ENCODE results near the gene EVA1C. TPM values are rescaled to one million over a fixed set of nuclear protein-coding genes. Genes with fewer than 3 reads are reported as not detected.

EVA1C gene
- total and polyA plus RNA-seq, 4 experiments from 2014 or later = 17.1 to 23.9 (median 17.2) TPM

DNA sequence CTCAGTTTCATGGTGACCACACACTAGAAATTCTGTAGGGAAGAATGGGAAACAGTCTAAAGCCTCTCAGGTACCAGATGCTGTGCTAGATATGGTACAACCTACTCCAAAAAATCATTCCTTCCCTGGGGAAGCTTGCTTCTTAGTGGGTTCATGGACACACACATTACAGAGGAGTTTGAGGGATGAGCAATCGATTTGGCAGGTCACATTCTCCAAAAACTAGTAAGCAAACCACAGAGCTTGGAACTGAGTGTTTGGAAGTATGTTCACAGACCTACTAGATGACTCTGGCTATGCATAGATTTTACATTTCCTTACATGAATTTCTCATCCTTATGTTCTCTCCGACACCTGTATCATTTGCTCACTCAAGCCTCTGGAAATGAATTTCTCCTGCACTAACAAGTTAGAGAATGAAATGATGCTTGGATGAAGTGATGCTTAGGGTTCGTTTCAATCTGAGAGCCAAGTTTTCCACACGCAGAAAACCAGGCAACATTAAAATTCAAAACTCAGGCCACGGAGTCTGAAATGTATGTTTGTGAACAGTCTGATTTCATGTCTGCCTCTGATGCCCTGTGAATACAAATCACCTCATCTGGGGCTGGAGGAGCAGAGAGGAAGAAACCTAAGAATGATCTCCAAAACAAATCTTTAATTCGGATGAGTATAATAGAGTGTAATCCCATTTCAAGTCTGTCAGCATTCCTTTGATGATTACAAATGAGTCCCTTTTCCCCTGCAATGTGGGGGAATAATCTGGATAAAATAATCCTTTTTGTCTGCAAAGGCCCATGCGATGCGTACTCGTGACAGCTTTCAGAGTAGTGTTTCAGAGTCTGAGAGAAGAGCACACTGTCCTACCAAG lies 11.0 kb downstream of the EVA1C start:
- ChIA-PET CTCF (ENCODE audit: partially characterized antibody) (interaction anchor here (1.8 kb wide), 1 partner anchor 178 kb away, joined by 4 read pairs; no protein-coding TSS in a partner anchor), POLR2A (ENCODE audit: partially characterized antibody) (interaction anchor here (0.6 kb wide), 1 partner anchor 33 kb away, joined by 3 read pairs; no protein-coding TSS in a partner anchor)
- intact Hi-C loops (cut with micrococcal nuclease) = no loop called here
- H3K4me1 Mint-ChIP-seq = peaks cover 0 to 7% (median 6%) of the 10 kb centered on the region in 4 donors
- DNase-seq = no peak
- no peak overlapping the region for H3K4me3 ChIP-seq (ENCODE audit: low read length in 2 of 2)
- no peaks in the 10 kb centered on the region for H3K27me3 ChIP-seq (ENCODE audit: insufficient read depth, low read length)
- no peaks in the 10 kb centered on the region for H3K9me3 ChIP-seq (ENCODE audit: control insufficient read depth in 1 of 2, low read length in 2 of 2)
- no peak overlapping the region for H3K4me3 Mint-ChIP-seq
- H3K27ac Mint-ChIP-seq = peak overlapping the region in 3 of 7 donors; percentile 27 to 77 (median 53)
- no peaks in the 10 kb centered on the region for H3K27me3 Mint-ChIP-seq
- peaks cover 10 to 16% of the 10 kb centered on the region in 2 donors for H3K36me3 Mint-ChIP-seq
- no peaks in the 10 kb centered on the region for H3K4me1 ChIP-seq (ENCODE audit: insufficient read depth, low read length)
- H3K36me3 ChIP-seq (ENCODE audit: insufficient read depth, low read length) = no peaks in the 10 kb centered on the region
- no peak overlapping the region for H3K27ac ChIP-seq (ENCODE audit: low read depth, low read length)
- H3K9me3 Mint-ChIP-seq = peaks cover 0 to 5% (median 0%) of the 10 kb centered on the region in 8 donors

DNA sequence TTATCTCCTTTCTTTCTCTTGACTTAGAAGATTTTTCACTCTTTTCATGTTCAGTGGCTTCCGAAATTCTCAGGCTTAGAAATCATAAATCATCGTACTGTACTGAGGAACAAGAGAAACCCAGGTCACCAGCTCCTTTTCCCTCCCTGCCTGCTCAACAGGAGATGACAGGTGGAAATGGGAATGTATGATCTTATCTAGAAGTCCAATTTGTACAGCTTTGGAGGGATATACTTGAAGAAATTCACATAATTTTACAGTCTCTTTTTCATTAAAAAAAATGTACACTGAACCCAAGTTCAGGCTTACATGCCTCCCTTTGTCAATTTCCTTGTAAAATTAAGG lies 11.7 kb downstream of the EVA1C start:
- CTCF ChIA-PET (ENCODE audit: partially characterized antibody) = interaction anchor here (1.8 kb wide), 1 partner anchor 177 kb away, joined by 4 read pairs; no protein-coding TSS in a partner anchor
- Mint-ChIP-seq H3K27me3 (no peaks in the 10 kb centered on the region), H3K4me3 (no peak overlapping the region)

DNA sequence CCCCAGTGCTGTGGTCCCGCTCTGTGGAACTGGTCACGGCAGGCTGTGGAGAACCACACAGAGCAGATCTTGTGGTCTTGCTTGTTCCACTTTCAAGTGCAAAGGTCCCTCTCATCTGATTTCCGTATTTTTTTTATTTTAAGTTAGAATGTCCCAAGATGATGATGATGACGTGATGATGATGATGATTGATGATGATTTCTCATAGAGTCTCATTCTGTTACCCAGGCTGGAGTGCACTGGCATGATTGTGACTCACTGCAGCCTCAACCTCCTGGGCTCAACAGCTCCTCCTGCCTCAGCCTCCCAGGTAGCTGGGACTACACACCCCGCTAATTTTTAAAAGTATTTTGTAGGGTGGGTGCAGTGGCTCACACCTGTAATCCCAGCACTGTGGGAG lies 12.2 kb downstream of the EVA1C start:
- H3K4me3 Mint-ChIP-seq = no peak overlapping the region
- H3K27ac ChIP-seq (ENCODE audit: low read depth, low read length) = no peak overlapping the region
- no peaks in the 10 kb centered on the region for H3K4me1 ChIP-seq (ENCODE audit: insufficient read depth, low read length)
- H3K27me3 ChIP-seq (ENCODE audit: insufficient read depth, low read length) = no peaks in the 10 kb centered on the region
- ChIA-PET POLR2A (ENCODE audit: partially characterized antibody) (no interaction called here), CTCF (ENCODE audit: partially characterized antibody) (interaction anchor here (1.8 kb wide), 1 partner anchor 176 kb away, joined by 4 read pairs; no protein-coding TSS in a partner anchor)
- H3K4me3 ChIP-seq (ENCODE audit: low read length in 2 of 2) = no peak overlapping the region
- H3K27me3 Mint-ChIP-seq = no peaks in the 10 kb centered on the region
- intact Hi-C loops (cut with micrococcal nuclease) = no loop called here
- peak overlapping the region in 1 of 7 donors; percentile 27 for H3K27ac Mint-ChIP-seq
- no peaks in the 10 kb centered on the region for H3K9me3 ChIP-seq (ENCODE audit: control insufficient read depth in 1 of 2, low read length in 2 of 2)
- no peaks in the 10 kb centered on the region for H3K36me3 ChIP-seq (ENCODE audit: insufficient read depth, low read length)
- H3K4me1 Mint-ChIP-seq = peaks cover 0 to 7% (median 6%) of the 10 kb centered on the region in 4 donors
- no peak for DNase-seq
- H3K36me3 Mint-ChIP-seq = peaks cover 10 to 17% of the 10 kb centered on the region in 2 donors
- peaks cover 0 to 5% (median 0%) of the 10 kb centered on the region in 8 donors for H3K9me3 Mint-ChIP-seq

More for the DNA sequence above, 11.7 kb downstream of the EVA1C start:
- peaks cover 0 to 5% (median 0%) of the 10 kb centered on the region in 8 donors for H3K9me3 Mint-ChIP-seq
- Histone ChIP-seq H3K9me3 (ENCODE audit: control insufficient read depth in 1 of 2, low read length in 2 of 2) (no peaks in the 10 kb centered on the region), H3K36me3 (ENCODE audit: insufficient read depth, low read length) (no peaks in the 10 kb centered on the region), H3K4me3 (ENCODE audit: low read length in 2 of 2) (no peak overlapping the region), H3K4me1 (ENCODE audit: insufficient read depth, low read length) (no peaks in the 10 kb centered on the region), H3K27ac (ENCODE audit: low read depth, low read length) (no peak overlapping the region), H3K27me3 (ENCODE audit: insufficient read depth, low read length) (no peaks in the 10 kb centered on the region)
- peak overlapping the region in 1 of 7 donors; percentile 27 for H3K27ac Mint-ChIP-seq
- peaks cover 10 to 17% of the 10 kb centered on the region in 2 donors for H3K36me3 Mint-ChIP-seq
- no peak for DNase-seq
- POLR2A ChIA-PET (ENCODE audit: partially characterized antibody) = interaction anchor here (0.6 kb wide), 1 partner anchor 33 kb away, joined by 3 read pairs; no protein-coding TSS in a partner anchor
- intact Hi-C loops (cut with micrococcal nuclease) = no loop called here
- peaks cover 0 to 7% (median 6%) of the 10 kb centered on the region in 4 donors for H3K4me1 Mint-ChIP-seq

DNA sequence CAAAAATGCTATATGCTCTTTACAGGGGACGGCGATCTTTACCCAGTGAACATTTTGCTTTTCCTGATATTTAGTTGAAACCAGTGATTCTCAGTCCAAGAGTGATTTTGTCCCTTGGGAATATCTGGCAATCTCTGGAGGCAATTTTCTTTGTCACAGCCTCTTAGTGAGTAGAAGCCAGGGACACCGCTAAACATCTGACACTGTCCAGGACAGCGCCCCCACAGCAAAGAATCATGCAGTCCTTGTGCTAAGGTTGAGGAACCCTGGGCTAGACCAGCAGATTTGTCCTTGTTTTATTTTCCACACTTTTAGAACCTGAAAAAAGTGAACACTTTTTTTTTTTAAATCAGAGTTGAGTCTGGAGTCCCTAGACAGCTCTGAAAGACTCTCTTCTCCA lies 13.1 kb downstream of the EVA1C start:
- DNase-seq = no peak
- H3K4me1 Mint-ChIP-seq = peaks cover 0 to 7% (median 6%) of the 10 kb centered on the region in 4 donors
- Histone ChIP-seq H3K9me3 (ENCODE audit: control insufficient read depth in 1 of 2, low read length in 2 of 2) (no peaks in the 10 kb centered on the region), H3K27ac (ENCODE audit: low read depth, low read length) (no peak overlapping the region), H3K36me3 (ENCODE audit: insufficient read depth, low read length) (no peaks in the 10 kb centered on the region), H3K4me1 (ENCODE audit: insufficient read depth, low read length) (no peaks in the 10 kb centered on the region), H3K4me3 (ENCODE audit: low read length in 2 of 2) (no peak overlapping the region), H3K27me3 (ENCODE audit: insufficient read depth, low read length) (no peaks in the 10 kb centered on the region)
- ChIA-PET CTCF (ENCODE audit: partially characterized antibody) (no interaction called here), POLR2A (ENCODE audit: partially characterized antibody) (interaction anchor here (0.5 kb wide), 1 partner anchor 346 kb away, joined by 3 read pairs; the partner anchor contains the start of gene PAXBP1)
- intact Hi-C loops (cut with micrococcal nuclease) = no loop called here
- H3K4me3 Mint-ChIP-seq = no peak overlapping the region
- peaks cover 0 to 5% (median 0%) of the 10 kb centered on the region in 8 donors for H3K9me3 Mint-ChIP-seq
- no peaks in the 10 kb centered on the region for H3K27me3 Mint-ChIP-seq
- no peak overlapping the region for H3K27ac Mint-ChIP-seq
- H3K36me3 Mint-ChIP-seq = peaks cover 14 to 25% of the 10 kb centered on the region in 2 donors

GRCh38 chr21:32426066-32426465 lies 13.6 kb downstream of the EVA1C start:
- no peaks in the 10 kb centered on the region for H3K9me3 ChIP-seq (ENCODE audit: control insufficient read depth in 1 of 2, low read length in 2 of 2)
- no peak overlapping the region for H3K27ac ChIP-seq (ENCODE audit: low read depth, low read length)
- H3K9me3 Mint-ChIP-seq = peaks cover 0 to 5% (median 0%) of the 10 kb centered on the region in 8 donors
- intact Hi-C loops (cut with micrococcal nuclease) = no loop called here
- CTCF ChIA-PET (ENCODE audit: partially characterized antibody) = no interaction called here
- POLR2A ChIA-PET (ENCODE audit: partially characterized antibody) = interaction anchor here (0.5 kb wide), 1 partner anchor 345 kb away, joined by 3 read pairs; the partner anchor contains the start of gene PAXBP1
- peaks cover 0 to 7% (median 7%) of the 10 kb centered on the region in 4 donors for H3K4me1 Mint-ChIP-seq
- no peak overlapping the region for H3K4me3 Mint-ChIP-seq
- peaks cover 14 to 25% of the 10 kb centered on the region in 2 donors for H3K36me3 Mint-ChIP-seq
- no peak for DNase-seq
- no peaks in the 10 kb centered on the region for H3K36me3 ChIP-seq (ENCODE audit: insufficient read depth, low read length)
- no peaks in the 10 kb centered on the region for H3K27me3 ChIP-seq (ENCODE audit: insufficient read depth, low read length)
- no peaks in the 10 kb centered on the region for H3K4me1 ChIP-seq (ENCODE audit: insufficient read depth, low read length)
- H3K27ac Mint-ChIP-seq = no peak overlapping the region
- H3K4me3 ChIP-seq (ENCODE audit: low read length in 2 of 2) = no peak overlapping the region
- no peaks in the 10 kb centered on the region for H3K27me3 Mint-ChIP-seq

GRCh38 chr21:32426592-32427051 lies 14.1 kb downstream of the EVA1C start:
- no peak overlapping the region for H3K4me3 ChIP-seq (ENCODE audit: low read length in 2 of 2)
- CTCF ChIA-PET (ENCODE audit: partially characterized antibody) = interaction anchor here (0.8 kb wide), 1 partner anchor 143 kb away, joined by 3 read pairs; no protein-coding TSS in a partner anchor
- Mint-ChIP-seq H3K36me3 (peaks cover 14 to 26% of the 10 kb centered on the region in 2 donors), H3K4me1 (peaks cover under 1 to 7% (median 7%) of the 10 kb centered on the region in 4 donors), H3K27ac (peak overlapping the region in 2 of 7 donors; percentile 1 to 62), H3K27me3 (no peaks in the 10 kb centered on the region), H3K9me3 (peaks cover 0 to 5% (median 0%) of the 10 kb centered on the region in 8 donors), H3K4me3 (no peak overlapping the region)
- H3K27me3 ChIP-seq (ENCODE audit: insufficient read depth, low read length) = no peaks in the 10 kb centered on the region
- no peaks in the 10 kb centered on the region for H3K4me1 ChIP-seq (ENCODE audit: insufficient read depth, low read length)
- intact Hi-C loops (cut with micrococcal nuclease) = no loop called here
- POLR2A ChIA-PET (ENCODE audit: partially characterized antibody) = no interaction called here
- H3K36me3 ChIP-seq (ENCODE audit: insufficient read depth, low read length) = no peaks in the 10 kb centered on the region
- H3K9me3 ChIP-seq (ENCODE audit: control insufficient read depth in 1 of 2, low read length in 2 of 2) = no peaks in the 10 kb centered on the region
- H3K27ac ChIP-seq (ENCODE audit: low read depth, low read length) = no peak overlapping the region
- no peak for DNase-seq

GRCh38 chr21:32427958-32428623 lies 15.6 kb downstream of the EVA1C start:
- Mint-ChIP-seq H3K36me3 (peaks cover 10 to 22% of the 10 kb centered on the region in 2 donors), H3K4me1 (peaks cover 9 to 12% (median 11%) of the 10 kb centered on the region in 4 donors), H3K27ac (no peak overlapping the region), H3K27me3 (no peaks in the 10 kb centered on the region), H3K4me3 (no peak overlapping the region), H3K9me3 (peaks cover 0 to 3% (median 0%) of the 10 kb centered on the region in 8 donors)
- intact Hi-C loops (cut with micrococcal nuclease) = no loop called here
- H3K4me3 ChIP-seq (ENCODE audit: low read length in 2 of 2) = no peak overlapping the region
- CTCF ChIA-PET (ENCODE audit: partially characterized antibody) = no interaction called here
- no peaks in the 10 kb centered on the region for H3K36me3 ChIP-seq (ENCODE audit: insufficient read depth, low read length)
- H3K27ac ChIP-seq (ENCODE audit: low read depth, low read length) = no peak overlapping the region
- H3K4me1 ChIP-seq (ENCODE audit: insufficient read depth, low read length) = no peaks in the 10 kb centered on the region
- no peaks in the 10 kb centered on the region for H3K27me3 ChIP-seq (ENCODE audit: insufficient read depth, low read length)
- DNase-seq = no peak
- POLR2A ChIA-PET (ENCODE audit: partially characterized antibody) = no interaction called here
- H3K9me3 ChIP-seq (ENCODE audit: control insufficient read depth in 1 of 2, low read length in 2 of 2) = no peaks in the 10 kb centered on the region

All from CD4-positive, alpha-beta memory T cell (primary cell).